KMS-11 (cell line): ENCODE data around the gene COL8A1.
"Not testable (repeated sequence)": the region's sequence is repeated elsewhere in the genome, so short reads cannot be mapped to it uniquely, and the experiment has no call there.

Source experiments
- H2AFZ ChIP-seq: fragments of 200-600 bp; sonication (generic); 2 replicates; pipeline ENCODE4 v1.6.1; 2016; ENCODE audit warnings: antibody characterized with exemption, mixed run types, low read depth
- H3K27ac ChIP-seq: fragments of 200-600 bp; sonication (generic); 2 replicates; pipeline ENCODE4 v1.6.1; 2016; ENCODE audit warnings: mild to moderate bottlenecking, mixed run types
- H3K27me3 ChIP-seq: fragments of 200-600 bp; sonication (generic); 2 replicates; pipeline ENCODE4 v1.6.1; 2017; ENCODE audit warnings: mild to moderate bottlenecking, low read depth, mixed run types, moderate library complexity; ENCODE audit not compliant: insufficient read depth
- H3K36me3 ChIP-seq: fragments of 200-600 bp; sonication (generic); 2 replicates; pipeline ENCODE4 v1.6.1; 2017; ENCODE audit warnings: mild to moderate bottlenecking, mixed run types; ENCODE audit not compliant: insufficient read depth
- H3K4me1 ChIP-seq: fragments of 200-600 bp; sonication (generic); 2 replicates; pipeline ENCODE4 v1.6.1; 2016; ENCODE audit warnings: mild to moderate bottlenecking, low read depth, mixed run types; ENCODE audit not compliant: poor library complexity, severe bottlenecking
- H3K4me2 ChIP-seq: fragments of 200-600 bp; sonication (generic); 2 replicates; pipeline ENCODE4 v1.7.0; 2016; ENCODE audit warnings: mild to moderate bottlenecking, mixed run types
- H3K4me3 ChIP-seq: fragments of 200-600 bp; sonication (generic); IDR thresholded peaks from 2 replicates; pipeline ENCODE4 v1.6.1; 2017; ENCODE audit warnings: low read depth, low read length, mixed read lengths; ENCODE audit not compliant: insufficient read depth
- H3K79me2 ChIP-seq: fragments of 200-600 bp; sonication (generic); 2 replicates; pipeline ENCODE4 v1.6.1; 2016; ENCODE audit warnings: low read depth, mixed run types; ENCODE audit not compliant: insufficient read depth
- H3K9ac ChIP-seq: fragments of 200-600 bp; sonication (generic); 2 replicates; pipeline ENCODE4 v1.6.1; 2016; ENCODE audit warnings: mild to moderate bottlenecking, mixed run types
- H4K20me1 ChIP-seq: fragments of 200-600 bp; sonication (generic); 2 replicates; pipeline ENCODE4 v1.6.1; 2016; ENCODE audit warnings: mild to moderate bottlenecking, mixed run types; ENCODE audit not compliant: insufficient read depth
- TF ChIP-seq, protein P1 (sequence below): fragments of 200-600 bp; sonication (generic); conservative IDR thresholded peaks from 2 replicates; pipeline ENCODE4 v1.6.1; 2017; ENCODE audit warnings: low read depth, mild to moderate bottlenecking, antibody characterized with exemption, low read length, moderate library complexity, mixed read lengths

Gene COL8A1

DNA sequence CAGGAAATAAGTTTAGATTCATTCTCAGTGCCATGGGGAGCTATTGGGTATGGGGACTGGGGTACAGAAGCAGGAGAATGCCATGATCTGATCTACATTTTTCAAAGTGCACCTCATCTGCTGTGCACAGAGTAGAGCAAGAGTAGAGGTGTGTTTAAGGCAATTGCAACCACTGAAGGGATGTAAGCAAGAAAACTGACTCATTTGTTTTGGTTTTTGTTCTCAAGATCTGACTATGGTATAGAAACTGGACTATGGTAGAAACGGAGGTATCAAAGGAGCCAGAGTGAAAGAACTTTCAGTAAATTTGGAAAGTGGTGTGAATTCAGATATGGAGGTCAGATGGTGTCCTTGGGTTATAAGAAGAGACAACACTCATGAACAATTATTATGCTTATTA, 93.1 kb downstream of the COL8A1 start:
- Histone ChIP-seq H3K27ac (no peak overlapping the region), H3K36me3 (no peaks in the 10 kb centered on the region), H3K9ac (no peak overlapping the region), H3K4me3 (no peak overlapping the region), H2AFZ (no peak overlapping the region), H3K27me3 (no peaks in the 10 kb centered on the region), H3K4me1 (no peaks in the 10 kb centered on the region), H3K4me2 (no peak overlapping the region), H3K79me2 (no peaks in the 10 kb centered on the region), H4K20me1 (no peaks in the 10 kb centered on the region)
- TF ChIP-seq, protein P1, sequence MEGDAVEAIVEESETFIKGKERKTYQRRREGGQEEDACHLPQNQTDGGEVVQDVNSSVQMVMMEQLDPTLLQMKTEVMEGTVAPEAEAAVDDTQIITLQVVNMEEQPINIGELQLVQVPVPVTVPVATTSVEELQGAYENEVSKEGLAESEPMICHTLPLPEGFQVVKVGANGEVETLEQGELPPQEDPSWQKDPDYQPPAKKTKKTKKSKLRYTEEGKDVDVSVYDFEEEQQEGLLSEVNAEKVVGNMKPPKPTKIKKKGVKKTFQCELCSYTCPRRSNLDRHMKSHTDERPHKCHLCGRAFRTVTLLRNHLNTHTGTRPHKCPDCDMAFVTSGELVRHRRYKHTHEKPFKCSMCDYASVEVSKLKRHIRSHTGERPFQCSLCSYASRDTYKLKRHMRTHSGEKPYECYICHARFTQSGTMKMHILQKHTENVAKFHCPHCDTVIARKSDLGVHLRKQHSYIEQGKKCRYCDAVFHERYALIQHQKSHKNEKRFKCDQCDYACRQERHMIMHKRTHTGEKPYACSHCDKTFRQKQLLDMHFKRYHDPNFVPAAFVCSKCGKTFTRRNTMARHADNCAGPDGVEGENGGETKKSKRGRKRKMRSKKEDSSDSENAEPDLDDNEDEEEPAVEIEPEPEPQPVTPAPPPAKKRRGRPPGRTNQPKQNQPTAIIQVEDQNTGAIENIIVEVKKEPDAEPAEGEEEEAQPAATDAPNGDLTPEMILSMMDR: no peak

DNA sequence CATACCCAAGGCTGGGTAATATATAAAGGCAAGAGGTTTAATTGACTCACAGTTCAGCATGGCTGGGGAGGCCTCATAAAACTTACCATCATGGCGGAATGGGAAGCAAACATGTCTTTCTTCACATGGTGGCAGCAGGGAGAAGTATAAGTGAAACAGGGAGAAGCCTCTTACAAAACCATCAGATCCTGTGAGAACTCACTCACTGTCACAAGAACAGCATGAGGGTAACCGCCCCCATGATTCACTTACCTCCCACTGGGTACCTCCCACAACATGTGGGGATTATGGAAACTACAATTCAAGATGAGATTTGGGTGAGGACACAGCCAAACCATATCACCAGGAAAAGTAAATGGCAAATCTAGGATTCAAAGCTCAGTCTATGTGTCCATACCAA, 102.0 kb downstream of the COL8A1 start:
- not testable (repeated sequence) for H3K27ac ChIP-seq, H2AFZ ChIP-seq, H3K4me1 ChIP-seq, H3K79me2 ChIP-seq, H4K20me1 ChIP-seq, H3K9ac ChIP-seq, H3K36me3 ChIP-seq, H3K4me2 ChIP-seq, H3K4me3 ChIP-seq, H3K27me3 ChIP-seq

DNA sequence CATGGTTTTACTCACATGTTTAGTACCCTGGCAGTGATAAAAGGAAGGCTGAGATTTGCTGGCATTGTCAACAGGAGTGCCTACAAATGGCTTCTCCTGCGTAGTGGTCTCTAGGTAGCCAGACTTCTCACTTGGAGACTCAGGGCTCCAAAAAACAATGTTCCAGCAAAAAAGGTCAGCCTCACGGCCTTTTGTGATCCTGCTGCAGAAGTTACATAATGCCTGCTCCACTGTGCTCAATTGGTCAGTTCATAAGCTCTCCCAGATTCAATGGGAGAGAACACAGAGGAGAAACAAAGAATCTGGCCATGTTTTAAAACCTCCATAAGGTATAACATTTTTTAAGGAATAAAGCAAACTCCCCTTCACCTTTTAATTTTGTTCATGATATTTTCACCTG, 103.2 kb downstream of the COL8A1 start:
- Histone ChIP-seq H3K27ac (no peak overlapping the region), H3K27me3 (no peaks in the 10 kb centered on the region), H3K9ac (no peak overlapping the region), H3K79me2 (no peaks in the 10 kb centered on the region), H4K20me1 (no peaks in the 10 kb centered on the region), H2AFZ (no peak overlapping the region), H3K4me1 (no peaks in the 10 kb centered on the region), H3K4me3 (no peak overlapping the region), H3K36me3 (no peaks in the 10 kb centered on the region), H3K4me2 (no peak overlapping the region)
- TF ChIP-seq, protein P1: no peak

DNA sequence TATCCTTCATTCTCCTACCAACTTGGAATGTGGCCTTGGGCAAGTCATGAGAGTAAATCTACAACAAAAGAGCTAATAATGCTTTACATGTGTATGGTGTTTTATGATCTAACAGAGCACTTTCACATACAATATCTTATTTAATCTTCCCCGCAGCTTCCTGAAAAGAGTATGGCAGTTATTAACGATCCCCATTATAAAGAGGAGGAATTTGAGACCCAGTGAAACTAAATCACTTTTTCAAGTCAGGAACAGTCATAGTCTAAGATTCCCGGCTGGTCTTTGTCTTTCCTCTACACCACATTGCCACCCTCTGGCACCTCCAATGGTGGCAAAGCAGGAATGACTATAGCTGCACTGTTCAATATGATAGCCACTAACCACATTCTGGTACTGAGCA, 109.5 kb downstream of the COL8A1 start:
- Histone ChIP-seq H3K27me3 (no peaks in the 10 kb centered on the region), H3K4me2 (no peak overlapping the region), H4K20me1 (no peaks in the 10 kb centered on the region), H3K9ac (no peak overlapping the region), H3K79me2 (no peaks in the 10 kb centered on the region), H3K4me3 (no peak overlapping the region), H2AFZ (no peak overlapping the region), H3K36me3 (no peaks in the 10 kb centered on the region), H3K4me1 (peaks cover 1% of the 10 kb centered on the region), H3K27ac (no peak overlapping the region)
- TF ChIP-seq, protein P1: no peak

DNA sequence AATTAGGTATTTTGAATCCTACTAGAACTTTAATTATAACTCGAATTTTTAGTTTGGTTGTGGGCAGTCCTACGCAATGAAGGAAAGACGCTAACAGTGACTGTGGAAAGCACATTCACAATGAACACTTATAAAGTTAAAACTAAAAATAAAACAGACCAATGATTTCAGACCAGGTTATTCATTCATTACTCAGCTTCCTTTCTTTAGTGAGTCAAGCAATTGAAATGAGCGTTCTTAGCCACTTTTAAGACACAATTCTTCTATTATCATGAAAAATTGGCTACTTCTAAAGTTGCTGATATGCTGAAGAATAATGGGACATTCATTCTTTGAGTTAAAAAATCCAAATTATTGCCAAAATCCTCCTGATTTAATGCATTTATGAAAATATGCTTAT, 113.3 kb downstream of the COL8A1 start:
- H3K4me1 ChIP-seq: peaks cover 5% of the 10 kb centered on the region
- H2AFZ ChIP-seq: no peak overlapping the region
- TF ChIP-seq, protein P1: no peak
- H3K27ac ChIP-seq: no peak overlapping the region
- H3K79me2 ChIP-seq: no peaks in the 10 kb centered on the region
- H3K27me3 ChIP-seq: no peaks in the 10 kb centered on the region
- no peak overlapping the region for H3K4me3 ChIP-seq
- no peak overlapping the region for H3K9ac ChIP-seq
- H3K36me3 ChIP-seq: no peaks in the 10 kb centered on the region
- H3K4me2 ChIP-seq: no peak overlapping the region
- no peaks in the 10 kb centered on the region for H4K20me1 ChIP-seq
